ENCODE data around the gene TET1. TPM values are rescaled to one million over a fixed set of nuclear protein-coding genes. Genes with fewer than 3 reads are reported as not detected.

TET1 gene
- total RNA-seq, 1 experiment from 2014 or later = 2.7 TPM

DNA sequence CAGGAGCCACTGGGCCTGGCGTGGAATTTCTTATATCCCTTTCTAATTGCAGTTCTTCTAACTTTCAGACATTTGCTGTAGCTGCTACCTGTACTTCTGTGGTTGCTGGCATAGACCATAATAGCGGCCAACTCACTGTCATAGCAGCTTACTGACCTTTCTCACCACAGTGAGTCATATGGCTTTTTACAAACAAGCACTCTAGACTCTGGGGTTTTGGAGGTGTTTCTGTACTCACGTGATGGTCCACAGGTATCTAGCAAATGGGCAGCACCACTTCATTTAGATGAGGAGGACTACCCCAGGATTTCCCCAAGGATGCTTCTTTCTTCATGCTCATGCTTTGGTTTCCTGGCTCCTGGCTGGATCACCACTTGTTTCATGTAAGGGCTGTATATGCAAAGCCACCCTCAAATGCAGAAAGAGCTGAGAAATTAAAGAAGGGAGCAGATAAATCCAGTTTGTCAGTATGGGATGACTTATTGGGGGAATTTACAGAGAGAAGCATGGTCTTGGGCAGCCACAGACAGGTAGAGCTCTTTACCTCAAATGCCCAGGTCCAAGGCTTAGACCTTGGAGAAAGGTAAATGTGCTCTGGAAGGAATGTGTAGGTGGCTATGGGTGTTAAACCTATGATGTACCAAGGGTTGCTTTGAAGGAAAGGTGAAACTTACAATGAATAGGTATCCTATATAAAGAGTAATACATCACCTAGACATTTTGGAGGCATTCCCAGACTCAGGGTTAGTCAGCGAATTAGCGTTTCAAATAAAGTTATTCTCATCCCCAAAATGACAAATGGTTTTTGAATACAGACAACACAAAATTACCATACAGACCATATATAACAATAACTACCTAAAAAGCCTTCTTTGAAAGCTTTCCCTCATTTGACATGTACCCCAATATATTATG lies 16.9 kb upstream of the TET1 start (continued):
- TF ChIP-seq, protein P1, sequence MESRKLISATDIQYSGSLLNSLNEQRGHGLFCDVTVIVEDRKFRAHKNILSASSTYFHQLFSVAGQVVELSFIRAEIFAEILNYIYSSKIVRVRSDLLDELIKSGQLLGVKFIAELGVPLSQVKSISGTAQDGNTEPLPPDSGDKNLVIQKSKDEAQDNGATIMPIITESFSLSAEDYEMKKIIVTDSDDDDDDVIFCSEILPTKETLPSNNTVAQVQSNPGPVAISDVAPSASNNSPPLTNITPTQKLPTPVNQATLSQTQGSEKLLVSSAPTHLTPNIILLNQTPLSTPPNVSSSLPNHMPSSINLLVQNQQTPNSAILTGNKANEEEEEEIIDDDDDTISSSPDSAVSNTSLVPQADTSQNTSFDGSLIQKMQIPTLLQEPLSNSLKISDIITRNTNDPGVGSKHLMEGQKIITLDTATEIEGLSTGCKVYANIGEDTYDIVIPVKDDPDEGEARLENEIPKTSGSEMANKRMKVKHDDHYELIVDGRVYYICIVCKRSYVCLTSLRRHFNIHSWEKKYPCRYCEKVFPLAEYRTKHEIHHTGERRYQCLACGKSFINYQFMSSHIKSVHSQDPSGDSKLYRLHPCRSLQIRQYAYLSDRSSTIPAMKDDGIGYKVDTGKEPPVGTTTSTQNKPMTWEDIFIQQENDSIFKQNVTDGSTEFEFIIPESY (IDR thresholded peaks at IDR 0.05; ENCODE audit: extremely low read depth, insufficient replicate concordance, low read length) = no peak
- no peak for TF ChIP-seq YY1 (IDR thresholded peaks at IDR 0.05; ENCODE audit: extremely low read depth, insufficient replicate concordance, low read depth, low read length)

DNA sequence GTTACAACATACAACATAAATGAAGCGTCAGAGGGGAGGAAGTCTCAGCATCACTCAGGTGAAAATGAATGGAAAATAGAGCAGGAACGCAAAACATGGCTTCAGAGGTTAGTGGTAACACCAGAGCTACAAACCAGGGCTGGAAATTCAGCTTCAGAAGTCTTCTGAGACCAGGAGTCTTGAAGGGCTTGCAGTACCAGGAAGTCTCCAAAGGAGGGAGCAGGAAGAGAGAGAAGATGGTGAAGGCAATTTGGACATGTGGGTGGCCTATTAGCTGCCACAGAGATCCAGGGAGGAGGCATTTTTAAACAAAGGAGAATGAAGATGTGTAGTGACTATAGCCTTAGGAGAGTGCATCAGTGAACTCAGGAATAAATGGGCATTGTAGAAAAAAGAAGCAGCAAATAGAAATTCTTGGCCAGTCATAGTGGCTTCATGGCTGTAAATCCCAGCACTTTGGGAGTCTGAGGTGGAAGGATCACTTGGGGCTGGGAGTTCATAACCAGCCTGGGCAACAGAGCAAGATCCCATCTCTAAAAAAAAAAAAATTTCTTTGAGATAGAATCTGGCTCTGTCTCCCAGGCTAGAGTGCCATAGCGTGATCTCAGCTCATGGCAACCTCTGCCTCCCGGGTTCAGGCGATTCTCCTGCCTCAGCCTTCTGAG lies 9.3 kb upstream of the TET1 start:
- Histone ChIP-seq H3K4me3 (replicated peaks in 1 of 2; ENCODE audit: low read depth in 1 of 2, low read length in 2 of 2) (no peak overlapping the region), H3K9me2 (ENCODE audit: insufficient read depth) (no peaks in the 10 kb centered on the region), H4K20me1 (ENCODE audit: insufficient read depth) (no peaks in the 10 kb centered on the region), H2AFZ (ENCODE audit: low read depth, low read length, poor library complexity, severe bottlenecking) (peak overlapping the region; percentile 98), H3K4me2 (ENCODE audit: low read length) (no peak overlapping the region), H3K9me3 (ENCODE audit: control insufficient read depth in 1 of 2, insufficient read depth in 1 of 2, low read depth in 1 of 2, low read length in 2 of 2) (no peaks in the 10 kb centered on the region), H3K79me2 (ENCODE audit: insufficient read depth, low read length) (no peaks in the 10 kb centered on the region), H3K4me1 (ENCODE audit: control insufficient read depth in 1 of 2, insufficient read depth in 2 of 2, low read length in 2 of 2) (peaks cover 4 to 31% of the 10 kb centered on the region in 2 experiments; a peak in 3 of 4 replicates), H3K36me3 (ENCODE audit: control insufficient read depth in 1 of 2, insufficient read depth in 2 of 2, low read length in 2 of 2) (no peaks in the 10 kb centered on the region), H3K27ac (ENCODE audit: low read depth, low read length) (no peak overlapping the region), H3K27me3 (ENCODE audit: insufficient read depth, low read length) (no peaks in the 10 kb centered on the region), H3K9ac (ENCODE audit: low read length) (no peak overlapping the region)
- peak; percentile 81 for DNase-seq (ENCODE audit: low read depth, low spot score)
- RAD21 ChIA-PET (ENCODE audit: low non-redundant PET in 1 of 2, low total read pairs in 2 of 2, uncharacterized antibody in 2 of 2, unreplicated experiment in 2 of 2) = interaction anchor here (0.6 to 1.0 kb wide), 2 partner anchors 182 to 346 kb away, joined by 3 read pairs; no protein-coding TSS in a partner anchor
- peak; percentile 78 for ATAC-seq
- TF ChIP-seq YY1 (IDR thresholded peaks at IDR 0.05; ENCODE audit: extremely low read depth, insufficient replicate concordance, low read depth, low read length) (peak; percentile 20), RAD21 (IDR thresholded peaks at IDR 0.05; ENCODE audit: low read depth) (peak; percentile 76), TCF7L2 (IDR thresholded peaks at IDR 0.05; ENCODE audit: borderline replicate concordance, extremely low read depth, insufficient read depth, insufficient read length) (no peak), POLR2A (IDR thresholded peaks at IDR 0.05; ENCODE audit: borderline replicate concordance, extremely low read depth, insufficient read depth, insufficient read length) (no peak), FOSL1 (IDR thresholded peaks at IDR 0.05; ENCODE audit: low read depth) (no peak), CEBPB (IDR thresholded peaks at IDR 0.05; ENCODE audit: low read depth) (no peak), CBX3 (IDR thresholded peaks at IDR 0.05; ENCODE audit: low read depth) (peak; percentile 71; the same call in 1 of the 2 replicates)
- TF ChIP-seq, protein P2, sequence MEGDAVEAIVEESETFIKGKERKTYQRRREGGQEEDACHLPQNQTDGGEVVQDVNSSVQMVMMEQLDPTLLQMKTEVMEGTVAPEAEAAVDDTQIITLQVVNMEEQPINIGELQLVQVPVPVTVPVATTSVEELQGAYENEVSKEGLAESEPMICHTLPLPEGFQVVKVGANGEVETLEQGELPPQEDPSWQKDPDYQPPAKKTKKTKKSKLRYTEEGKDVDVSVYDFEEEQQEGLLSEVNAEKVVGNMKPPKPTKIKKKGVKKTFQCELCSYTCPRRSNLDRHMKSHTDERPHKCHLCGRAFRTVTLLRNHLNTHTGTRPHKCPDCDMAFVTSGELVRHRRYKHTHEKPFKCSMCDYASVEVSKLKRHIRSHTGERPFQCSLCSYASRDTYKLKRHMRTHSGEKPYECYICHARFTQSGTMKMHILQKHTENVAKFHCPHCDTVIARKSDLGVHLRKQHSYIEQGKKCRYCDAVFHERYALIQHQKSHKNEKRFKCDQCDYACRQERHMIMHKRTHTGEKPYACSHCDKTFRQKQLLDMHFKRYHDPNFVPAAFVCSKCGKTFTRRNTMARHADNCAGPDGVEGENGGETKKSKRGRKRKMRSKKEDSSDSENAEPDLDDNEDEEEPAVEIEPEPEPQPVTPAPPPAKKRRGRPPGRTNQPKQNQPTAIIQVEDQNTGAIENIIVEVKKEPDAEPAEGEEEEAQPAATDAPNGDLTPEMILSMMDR (IDR thresholded peaks at IDR 0.05 in 2 of 3, conservative IDR thresholded peaks at IDR 0.05 in 1 of 3; ENCODE audit: borderline replicate concordance in 1 of 3, insufficient read depth in 1 of 3, low read depth in 2 of 3, low read length in 2 of 3) = peak; percentile 42 to 90 (median 79); a peak in 5 of 6 replicates
- CTCF ChIA-PET = interaction anchor here (0.6 to 1.9 kb wide), 3 partner anchors 9 to 47 kb away, joined by 4 to 8 read pairs (median 6); partner anchors contain the start of gene TET1
- POLR2A ChIA-PET = interaction anchor here (1.1 kb wide), 1 partner anchor 9 kb away, joined by 4 read pairs; the partner anchor contains the start of gene TET1
- intact Hi-C loops (cut with micrococcal nuclease) = loop anchor here (1.0 kb wide), 1 partner anchor 170 kb away; the partner anchor contains the start of gene CCAR1
- no TSS peak for BruUV-seq (replicated peaks)

Measured in HCT116 (cell line).